ENCODE results near the gene MPHOSPH9.

GRCh38 chr12:123135688-123136087, 97.3 kb downstream of the MPHOSPH9 start:
- no peak for TF ChIP-seq POLR2A (IDR thresholded peaks at IDR 0.05)
- no peak for TF ChIP-seq POLR2AphosphoS5 (IDR thresholded peaks at IDR 0.05)
- TF ChIP-seq CTCF (IDR thresholded peaks at IDR 0.05 in 8 of 11, conservative IDR thresholded peaks at IDR 0.05 in 3 of 11), result no peak

Data from spleen (tissue), 7 donors.